GM10847 (cell line): Measurements from ENCODE around the gene EDEM2.

Source experiments
- POLR2A ChIP-seq: IDR thresholded peaks from 2 replicates; pipeline ENCODE4 v1.6.1; 2011; ENCODE audit not compliant: insufficient read length; ENCODE audit errors: extremely low read depth

The EDEM2 gene

DNA sequence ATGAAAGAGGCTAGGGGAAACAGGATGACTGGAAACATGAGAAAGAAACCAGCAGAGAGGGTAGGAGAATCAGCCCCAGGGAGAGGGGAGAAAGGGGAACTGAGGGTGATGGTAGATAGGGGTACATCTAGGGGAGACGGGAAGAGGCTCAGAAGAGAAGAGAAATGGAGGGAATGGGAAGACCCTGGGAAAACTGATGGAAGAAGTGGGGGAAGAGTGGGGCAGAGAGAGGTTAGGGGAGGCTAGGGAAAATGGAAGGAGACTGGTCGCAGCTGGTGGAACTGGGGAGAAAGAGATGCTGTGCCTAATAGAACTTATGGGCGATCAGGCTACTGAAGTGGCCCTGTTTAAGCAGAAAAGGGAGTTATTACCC is 25.3 kb upstream of the EDEM2 start:
- no peak for TF ChIP-seq POLR2A

DNA sequence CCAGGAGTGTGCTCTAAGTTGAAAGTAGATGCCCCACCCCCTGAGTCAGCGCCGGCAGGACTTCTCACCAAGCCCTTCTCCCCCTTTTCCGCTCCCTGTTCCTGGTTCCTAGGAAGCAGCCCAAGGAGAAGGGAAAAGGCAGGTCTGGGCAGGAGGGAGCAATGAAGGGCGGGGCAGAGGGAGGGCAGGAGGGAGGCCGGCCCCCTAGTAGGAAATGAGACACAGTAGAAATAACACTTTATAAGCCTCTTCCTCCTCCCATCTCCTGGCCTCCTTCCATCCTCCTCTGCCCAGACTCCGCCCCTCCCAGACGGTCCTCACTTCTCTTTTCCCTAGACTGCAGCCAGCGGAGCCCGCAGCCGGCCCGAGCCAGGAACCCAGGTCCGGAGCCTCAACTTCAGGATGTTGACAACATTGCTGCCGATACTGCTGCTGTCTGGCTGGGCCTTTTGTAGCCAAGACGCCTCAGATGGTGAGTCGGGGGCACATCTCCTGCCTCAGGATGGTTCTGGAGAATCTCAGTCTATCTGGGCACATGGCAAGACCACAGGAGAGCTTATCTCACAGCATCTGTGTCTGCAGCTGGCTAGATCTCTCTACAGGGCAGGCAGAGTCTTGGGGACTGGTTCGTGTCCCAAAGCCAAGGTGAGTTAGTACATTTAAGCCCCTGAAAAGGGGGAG is 24.8 kb upstream of the EDEM2 start, which contains the start of gene PROCR:
TSS of gene PROCR (plus strand) at position 320 of the 681 bp plus-strand sequence. CDS start at position 403, 83 bp downstream.
- no peak for TF ChIP-seq POLR2A

DNA sequence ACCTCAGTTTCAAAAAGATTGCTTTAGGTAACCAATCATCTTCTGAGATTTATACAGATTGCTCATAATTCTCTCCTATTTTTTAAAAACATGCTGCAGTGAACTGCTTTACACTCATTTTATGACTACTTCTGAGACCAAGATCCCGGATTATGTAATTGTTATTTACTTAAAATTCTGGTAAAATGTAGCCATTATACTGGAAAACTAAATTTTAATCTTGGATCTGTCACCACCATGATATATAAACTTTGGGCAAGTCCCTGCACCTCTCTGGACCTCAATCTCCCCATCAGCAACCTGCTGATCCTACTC is 24.3 kb upstream of the EDEM2 start:
- TF ChIP-seq POLR2A: no peak

DNA sequence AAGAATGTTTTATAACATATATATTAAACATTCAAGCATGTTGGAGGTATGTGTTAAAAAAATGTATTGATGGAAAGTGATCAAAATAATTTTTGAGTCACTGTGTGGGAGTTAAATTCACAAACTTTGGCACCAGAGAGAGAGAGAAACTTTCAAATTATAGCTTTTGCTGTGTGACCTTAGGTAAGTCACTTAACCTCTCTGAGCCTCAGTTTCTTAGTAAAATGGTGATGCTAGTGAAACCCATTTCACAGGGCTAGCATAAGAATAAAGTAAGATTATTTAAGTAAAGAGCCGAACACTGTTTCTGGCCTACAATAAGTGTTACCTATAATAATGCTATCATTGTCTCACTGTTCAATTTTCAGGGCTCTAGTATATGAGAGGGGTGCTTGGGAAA is 20.7 kb upstream of the EDEM2 start:
- TF ChIP-seq POLR2A: no peak

DNA sequence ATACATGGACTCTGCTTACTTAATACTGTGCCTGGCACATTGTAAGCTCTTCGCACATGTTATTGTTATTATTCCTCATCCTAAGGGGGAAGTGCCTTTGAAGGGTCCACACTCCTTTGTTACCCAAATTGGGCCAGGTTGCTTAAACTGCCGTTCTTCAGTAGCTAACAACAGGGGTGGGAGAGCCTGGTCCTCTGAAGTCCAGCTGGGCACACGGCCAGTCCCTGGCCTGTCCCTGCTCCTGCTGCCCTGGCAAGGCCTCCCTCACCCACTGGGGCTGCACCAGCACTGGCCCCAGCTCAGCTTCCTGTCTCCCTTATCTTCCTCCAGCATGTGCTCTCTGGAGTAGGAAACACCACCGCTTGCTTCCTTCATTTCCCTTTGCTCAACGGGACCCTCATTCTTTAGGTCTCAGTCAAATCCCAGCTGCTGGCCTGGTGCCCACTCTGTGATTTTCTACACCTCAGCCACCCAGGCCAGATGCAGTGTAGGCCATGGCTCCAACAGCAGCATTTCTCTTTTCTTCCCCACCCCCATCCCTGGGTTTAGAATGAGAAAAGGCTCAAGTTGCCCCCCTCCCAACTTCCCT is 19.2 kb upstream of the EDEM2 start:
- TF ChIP-seq POLR2A: no peak

DNA sequence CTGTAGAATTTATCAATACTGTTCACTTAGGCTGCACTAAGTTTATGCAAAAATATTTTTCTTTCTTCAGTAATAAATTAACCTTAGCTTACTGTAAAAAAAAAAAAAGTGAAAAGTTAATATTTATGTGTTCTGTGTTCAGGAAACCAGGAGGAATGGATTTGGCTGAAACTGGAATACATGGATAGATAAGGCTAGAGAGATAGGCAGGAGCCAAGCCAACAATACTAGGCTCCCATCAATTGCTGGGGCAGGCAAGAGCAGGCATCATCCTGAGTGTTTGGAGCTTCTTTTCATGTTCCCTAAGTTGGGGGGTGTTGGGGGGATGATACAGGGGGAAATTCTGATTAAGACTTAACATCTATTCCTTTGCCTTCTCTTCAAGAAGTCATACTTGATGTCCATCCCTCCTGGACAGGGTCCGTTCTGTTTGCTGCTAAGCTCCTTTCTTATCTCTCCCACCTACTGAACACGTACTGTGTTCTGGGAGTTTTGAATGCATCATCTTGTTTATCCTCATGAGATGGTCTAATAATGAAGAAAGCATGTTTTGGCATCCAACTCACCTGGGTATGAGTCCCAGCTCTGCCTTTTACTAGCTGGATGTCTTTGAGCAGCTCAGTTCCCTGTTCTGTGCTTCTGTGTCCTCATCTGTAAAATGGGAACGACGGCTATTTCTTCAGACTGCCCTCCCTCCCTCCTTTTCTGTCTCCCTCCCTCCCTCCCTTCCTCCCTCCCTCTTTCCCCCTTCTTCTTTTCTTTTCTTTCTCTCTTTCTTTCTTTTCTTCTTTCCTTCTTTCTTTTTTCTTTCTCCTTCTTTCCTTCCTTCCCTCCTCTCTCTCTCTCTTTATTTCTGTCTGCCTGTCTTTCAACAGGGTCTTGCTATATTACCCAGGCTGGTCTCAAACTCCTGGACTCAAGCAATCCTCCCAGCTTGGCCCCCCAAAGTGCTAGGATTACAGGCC is 18.4 kb upstream of the EDEM2 start:
- no peak for TF ChIP-seq POLR2A

DNA sequence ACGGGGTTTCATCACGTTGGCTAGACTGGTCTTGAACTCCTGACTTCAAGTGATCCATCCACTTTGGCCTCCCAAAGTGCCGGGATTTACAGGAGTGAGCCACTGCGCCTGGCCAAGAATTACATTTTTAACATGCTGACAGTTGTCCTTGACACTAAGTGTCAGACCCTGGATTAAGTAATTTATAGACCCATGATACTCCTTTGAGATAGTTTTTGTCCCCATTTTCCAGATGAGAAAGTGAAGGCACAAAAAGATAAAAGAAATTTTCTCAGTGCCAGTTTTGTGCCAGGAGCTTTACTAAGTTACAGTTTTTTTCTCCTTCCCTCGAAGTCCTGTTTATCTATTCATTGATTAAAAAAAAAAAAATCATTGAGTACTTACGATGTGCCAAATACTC is 9.8 kb upstream of the EDEM2 start:
- no peak for TF ChIP-seq POLR2A

DNA sequence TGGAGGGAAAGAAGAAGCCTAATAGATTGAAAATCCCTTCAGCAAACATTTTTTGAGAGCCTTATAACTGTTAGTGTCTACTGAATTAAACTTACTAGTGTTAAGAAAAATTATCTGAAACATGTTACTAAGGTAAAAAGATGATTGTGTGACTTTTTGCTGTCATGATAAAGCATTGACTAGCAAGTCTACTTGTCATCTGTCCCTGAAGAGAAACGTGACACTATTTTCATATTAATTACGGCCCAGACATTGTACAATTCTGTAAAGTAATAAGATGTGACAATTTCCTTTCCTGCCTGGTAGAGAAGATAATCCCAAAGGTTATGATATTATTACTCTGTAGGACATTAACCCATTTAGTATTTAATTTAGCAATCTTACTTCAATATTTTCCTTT is 8.8 kb upstream of the EDEM2 start:
- TF ChIP-seq POLR2A: no peak

DNA sequence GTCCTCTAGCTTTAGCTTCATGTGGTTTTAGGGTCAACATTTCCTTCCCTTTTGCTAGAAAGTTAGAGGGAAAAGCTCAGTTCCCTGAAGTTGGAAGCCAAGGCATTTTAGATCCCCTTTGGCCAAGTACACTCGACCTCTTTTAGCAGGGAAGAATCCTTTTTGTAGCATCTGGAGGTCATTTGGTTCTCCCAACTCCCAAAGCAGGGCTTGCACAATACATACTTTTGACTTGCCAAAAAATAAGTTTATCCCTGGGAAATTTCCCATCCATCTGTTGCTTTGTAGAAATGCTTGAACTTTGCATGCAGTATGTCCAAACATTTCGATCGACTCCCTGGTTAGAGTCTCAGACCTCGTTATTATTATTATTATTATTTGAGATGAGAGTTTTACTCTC is 4.6 kb upstream of the EDEM2 start:
- no peak for TF ChIP-seq POLR2A

DNA sequence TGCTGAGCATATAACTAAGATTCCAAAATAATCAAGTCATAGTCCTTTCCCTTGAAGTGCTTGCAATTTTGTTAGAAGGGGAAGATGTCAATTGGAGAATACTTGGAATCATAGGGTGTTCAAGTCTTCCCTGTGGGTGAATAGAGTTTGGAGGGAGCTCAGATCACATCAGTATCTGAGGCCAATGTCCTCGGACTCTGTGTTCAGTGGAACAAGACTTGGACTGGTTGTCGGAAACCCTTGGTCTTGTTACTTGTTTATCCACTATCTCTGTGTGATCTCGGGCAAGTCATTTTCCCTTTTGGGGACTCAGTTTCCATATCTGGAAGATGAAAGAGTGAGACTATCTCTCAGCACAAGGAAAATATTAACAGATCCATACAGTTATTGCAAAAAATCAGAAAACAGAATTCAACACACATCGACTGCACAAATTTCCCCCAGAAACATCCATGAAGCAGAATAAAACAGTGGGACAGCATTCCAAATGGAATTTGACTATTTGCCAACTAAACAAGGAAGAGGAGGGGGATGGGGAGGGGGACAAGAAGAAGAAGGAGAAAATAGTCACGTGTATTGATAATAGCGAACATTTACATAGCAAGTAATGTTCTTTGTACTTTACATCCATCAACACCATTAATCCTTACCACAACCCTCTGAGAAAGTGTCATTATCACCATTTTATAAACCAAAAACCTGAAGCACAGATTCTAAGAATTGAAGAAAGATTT is 3.9 kb upstream of the EDEM2 start:
- TF ChIP-seq POLR2A: no peak

DNA sequence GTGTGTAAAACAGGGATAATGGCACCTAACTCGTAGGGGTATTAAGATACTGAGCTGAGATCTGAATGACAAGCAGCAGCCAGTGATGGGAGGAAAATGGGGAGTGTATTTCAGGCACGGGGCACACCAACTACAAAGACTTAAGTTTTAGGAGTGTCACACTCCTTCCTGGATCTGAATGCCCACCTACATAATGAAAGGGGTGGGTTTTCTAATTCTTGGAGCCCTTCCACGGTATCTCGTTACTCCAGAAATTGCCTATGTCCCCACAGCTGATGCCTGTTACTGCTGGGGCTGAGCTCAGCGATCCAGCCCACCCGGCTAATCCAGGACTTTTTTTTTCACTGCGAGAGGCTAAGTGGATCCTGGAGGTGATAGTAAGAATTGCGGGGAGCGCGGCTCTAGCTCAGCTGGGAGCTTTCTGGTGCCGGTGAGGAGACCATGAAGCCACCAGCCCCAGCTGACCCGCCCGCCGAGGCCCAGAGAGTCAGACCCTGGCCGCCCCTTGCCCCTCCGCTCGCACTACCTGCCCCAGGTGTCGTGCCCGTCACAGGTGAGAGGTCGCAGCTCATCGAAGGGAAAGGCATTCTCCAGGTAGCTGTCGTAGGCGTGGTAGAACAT is 727 bp downstream of the EDEM2 start:
- no peak for TF ChIP-seq POLR2A

DNA sequence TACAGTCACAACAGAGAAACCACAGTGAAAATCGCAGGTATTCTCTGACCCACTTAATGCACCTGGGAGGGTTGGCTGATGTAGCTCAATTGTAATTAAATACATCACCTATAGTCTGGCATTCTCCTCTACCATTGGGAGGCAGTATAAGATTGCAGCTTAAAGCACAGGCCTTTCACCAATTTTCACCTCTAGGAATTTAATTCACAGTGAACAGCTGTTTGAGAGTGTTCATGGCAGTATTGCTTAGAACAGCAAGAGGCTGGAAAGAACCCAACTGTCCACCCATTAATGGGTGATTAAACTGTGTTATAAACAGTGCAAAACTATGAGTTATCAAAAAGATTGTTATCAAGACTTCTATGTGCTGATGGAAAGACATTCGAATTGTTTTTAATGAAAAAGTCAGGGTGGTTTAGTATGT is 2.0 kb downstream of the EDEM2 start:
- TF ChIP-seq POLR2A: no peak

DNA sequence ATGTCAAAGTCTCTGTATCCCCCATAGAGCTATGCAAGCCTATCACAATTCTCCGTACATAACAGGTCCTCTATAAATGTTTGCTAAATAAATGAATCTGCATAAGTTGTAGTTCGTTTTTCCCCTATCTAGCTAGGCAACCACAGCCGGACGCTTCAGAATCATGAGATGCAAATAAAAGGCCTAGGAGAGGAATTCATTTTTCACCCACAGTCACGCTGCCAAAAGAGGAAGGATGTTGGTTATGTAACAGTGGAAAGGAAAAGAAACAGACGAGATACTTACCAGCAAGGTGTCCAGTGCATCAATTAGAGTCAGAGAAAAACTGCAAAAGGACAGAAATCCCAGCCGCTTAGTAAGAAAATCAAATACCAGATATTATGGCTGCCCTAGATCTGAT is 2.4 kb downstream of the EDEM2 start:
- TF ChIP-seq POLR2A: no peak

DNA sequence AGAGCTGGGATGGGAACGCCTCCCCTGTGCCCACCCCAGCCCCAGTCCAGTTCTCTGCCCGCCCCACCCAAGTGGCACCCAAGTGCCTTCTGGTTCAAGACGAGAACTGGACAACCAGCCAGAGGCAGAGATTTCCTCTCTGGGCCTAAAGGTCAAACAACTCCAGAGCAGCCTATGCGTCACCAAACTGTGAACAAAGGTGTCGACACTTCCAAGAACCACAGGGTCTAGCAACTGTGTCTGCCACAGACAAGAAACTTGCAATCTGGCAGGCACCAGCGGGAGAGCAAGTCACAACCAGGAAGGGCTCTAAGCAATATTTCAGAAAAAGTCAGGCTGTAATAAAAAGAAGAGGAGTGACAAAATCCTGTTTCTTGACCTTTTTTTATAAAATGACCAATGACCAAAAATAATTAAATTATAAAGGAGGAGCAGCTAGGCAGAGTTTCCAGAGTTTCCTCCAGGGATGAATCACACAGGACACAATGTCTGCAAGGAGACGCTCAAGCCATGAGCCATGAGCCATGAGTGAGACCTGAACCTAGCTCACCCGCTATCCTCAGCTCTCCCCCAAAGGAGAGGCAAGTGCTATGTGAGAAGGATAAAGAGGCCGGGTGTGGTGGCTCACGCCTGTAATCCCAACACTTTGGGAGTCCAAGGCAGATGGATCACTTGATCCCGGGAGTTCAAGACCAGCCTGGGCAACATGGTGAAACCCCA is 11.1 kb downstream of the EDEM2 start:
- TF ChIP-seq POLR2A: no peak
